Mucosa of descending colon (tissue), 3 donors: ENCODE data around the gene GRAMD4. TPM values are rescaled to one million over a fixed set of nuclear protein-coding genes. Genes with fewer than 3 reads are reported as not detected.

ENCODE experiments used
- ATAC-seq: fragments of 200-7000 bp; cut with Tn5 transposase; one replicate; pipeline ENCODE4 v1.9.1; 2020; ENCODE audit warnings: mild to moderate bottlenecking, moderate library complexity
- DNase-seq, 3 donors: peaks; one replicate each; pipeline ENCODE4 v3.0.0-alpha.2; 2020
- H3K36me3 ChIP-seq: fragments of 200-600 bp; one replicate; pipeline ENCODE4 v1.8.0; 2021; ENCODE audit warnings: low read depth, mild to moderate bottlenecking
- H3K4me1 ChIP-seq: fragments of 200-600 bp; one replicate; pipeline ENCODE4 v1.8.0; 2021; ENCODE audit warnings: low read depth, mild to moderate bottlenecking
- H3K4me3 ChIP-seq: fragments of 200-600 bp; one replicate; pipeline ENCODE4 v1.8.0; 2021; ENCODE audit warnings: mild to moderate bottlenecking
- H3K9me3 ChIP-seq: fragments of 200-600 bp; one replicate; pipeline ENCODE4 v1.8.0; 2021; ENCODE audit warnings: mild to moderate bottlenecking
- CTCF ChIP-seq: fragments of 200-600 bp; IDR thresholded peaks from one replicate; pipeline ENCODE4 v1.8.0; 2022; ENCODE audit warnings: antibody characterized with exemption, mild to moderate bottlenecking
- intact Hi-C, 2 donors: fragments of 100-400 bp; cut with DNase I in 1 of 2; cut with micrococcal nuclease in 1 of 2; formaldehyde crosslinking; loops; one replicate each; pipeline versions ENCODE4 v1.11.0 to v1.11.1; 2022; cut with DNase I, micrococcal nuclease
- total RNA-seq, 3 donors: library from RNA; stranded (reverse); fragmentation: NEBNext Ultra II Directional in 2 of 3; extraction: Animal tissue kit (Norgen Biotek cat#: 25700) in 2 of 3; gene quantifications; one replicate each; pipeline versions ENCODE4 v1.2.1 to v1.2.4, GENCODE V29; 2021 to 2023
- donor health status: DM: no; HTN: no; CAD: no; lungs with moderate emphysema.
- donor health status: DM: no; HTN: no; CAD: no.
- donor health status: DM: no; HTN: yes; CAD: no.

The GRAMD4 gene
- total RNA-seq, 3 donors from 2014 or later = 114 to 203 (median 197) TPM

GRCh38 chr22:46708766-46709330 lies 88.7 kb downstream of the GRAMD4 start:
- H3K36me3 ChIP-seq = peaks cover 7% of the 10 kb centered on the region
- ATAC-seq = no peak

GRCh38 chr22:46710806-46711205 lies 90.6 kb downstream of the GRAMD4 start:
- TF ChIP-seq CTCF = no peak

More at GRCh38 chr22:46708766-46709330, 88.7 kb downstream of the GRAMD4 start:
- intact Hi-C loops = no loop called here
- TF ChIP-seq CTCF = no peak
- H3K4me3 ChIP-seq = no peak overlapping the region
- no peaks in the 10 kb centered on the region for H3K9me3 ChIP-seq
- H3K4me1 ChIP-seq = peaks cover 3% of the 10 kb centered on the region
- peak in 1 of 3 donors; percentile 44 for DNase-seq

GRCh38 chr22:46712288-46712687 lies 92.1 kb downstream of the GRAMD4 start:
- no peak overlapping the region for H3K4me3 ChIP-seq
- no peaks in the 10 kb centered on the region for H3K9me3 ChIP-seq
- DNase-seq (peak in 1 of 3 donors; percentile 5), ATAC-seq (no peak)
- intact Hi-C loops = no loop called here
- H3K36me3 ChIP-seq = peaks cover 7% of the 10 kb centered on the region
- H3K4me1 ChIP-seq = no peaks in the 10 kb centered on the region
- TF ChIP-seq CTCF = no peak

More at GRCh38 chr22:46710806-46711205, 90.6 kb downstream of the GRAMD4 start:
- DNase-seq (no peak), ATAC-seq (no peak)
- Histone ChIP-seq H3K4me1 (no peaks in the 10 kb centered on the region), H3K36me3 (peaks cover 7% of the 10 kb centered on the region), H3K4me3 (no peak overlapping the region), H3K9me3 (no peaks in the 10 kb centered on the region)
- intact Hi-C loops = no loop called here

GRCh38 chr22:46714550-46714949 lies 94.4 kb downstream of the GRAMD4 start:
- ATAC-seq (no peak), DNase-seq (no peak)
- intact Hi-C loops = no loop called here
- no peaks in the 10 kb centered on the region for H3K9me3 ChIP-seq
- no peak overlapping the region for H3K4me3 ChIP-seq
- TF ChIP-seq CTCF = no peak
- H3K4me1 ChIP-seq = no peaks in the 10 kb centered on the region
- H3K36me3 ChIP-seq = peaks cover 7% of the 10 kb centered on the region

- no peak for TF ChIP-seq CTCF
- no peaks in the 10 kb centered on the region for H3K9me3 ChIP-seq
- ATAC-seq (no peak), DNase-seq (no peak)
- H3K36me3 ChIP-seq = peaks cover 4% of the 10 kb centered on the region
- intact Hi-C loops = no loop called here
- H3K4me3 ChIP-seq = no peak overlapping the region
- no peaks in the 10 kb centered on the region for H3K4me1 ChIP-seq
Measured at GRCh38 chr22:46719921-46720320, 99.7 kb downstream of the GRAMD4 start.
